K562 treated with DMSO at 1 percent for 48 hours (cell line): ENCODE data around the gene CSF2. TPM values are rescaled to one million over a fixed set of nuclear protein-coding genes. Genes with fewer than 3 reads are reported as not detected.

Experiments used
- total RNA-seq: library from RNA; unstranded; fragments of 300-600 nt; gene quantifications from 2 replicates; pipeline ENCODE4 v1.2.3, GENCODE V29; 2022; ENCODE audit warnings: low replicate concordance; ENCODE audit errors: extremely low read depth

Gene CSF2
- total RNA-seq = not detected in 2 replicates

DNA sequence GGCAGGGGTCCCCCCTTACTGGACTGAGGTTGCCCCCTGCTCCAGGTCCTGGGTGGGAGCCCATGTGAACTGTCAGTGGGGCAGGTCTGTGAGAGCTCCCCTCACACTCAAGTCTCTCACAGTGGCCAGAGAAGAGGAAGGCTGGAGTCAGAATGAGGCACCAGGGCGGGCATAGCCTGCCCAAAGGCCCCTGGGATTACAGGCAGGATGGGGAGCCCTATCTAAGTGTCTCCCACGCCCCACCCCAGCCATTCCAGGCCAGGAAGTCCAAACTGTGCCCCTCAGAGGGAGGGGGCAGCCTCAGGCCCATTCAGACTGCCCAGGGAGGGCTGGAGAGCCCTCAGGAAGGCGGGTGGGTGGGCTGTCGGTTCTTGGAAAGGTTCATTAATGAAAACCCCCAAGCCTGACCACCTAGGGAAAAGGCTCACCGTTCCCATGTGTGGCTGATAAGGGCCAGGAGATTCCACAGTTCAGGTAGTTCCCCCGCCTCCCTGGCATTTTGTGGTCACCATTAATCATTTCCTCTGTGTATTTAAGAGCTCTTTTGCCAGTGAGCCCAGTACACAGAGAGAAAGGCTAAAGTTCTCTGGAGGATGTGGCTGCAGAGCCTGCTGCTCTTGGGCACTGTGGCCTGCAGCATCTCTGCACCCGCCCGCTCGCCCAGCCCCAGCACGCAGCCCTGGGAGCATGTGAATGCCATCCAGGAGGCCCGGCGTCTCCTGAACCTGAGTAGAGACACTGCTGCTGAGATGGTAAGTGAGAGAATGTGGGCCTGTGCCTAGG, at the start of gene CSF2:
CSF2 (plus strand) TSS at position 559 of the 783 bp plus-strand sequence; CDS start at position 594, 35 bp downstream.

DNA sequence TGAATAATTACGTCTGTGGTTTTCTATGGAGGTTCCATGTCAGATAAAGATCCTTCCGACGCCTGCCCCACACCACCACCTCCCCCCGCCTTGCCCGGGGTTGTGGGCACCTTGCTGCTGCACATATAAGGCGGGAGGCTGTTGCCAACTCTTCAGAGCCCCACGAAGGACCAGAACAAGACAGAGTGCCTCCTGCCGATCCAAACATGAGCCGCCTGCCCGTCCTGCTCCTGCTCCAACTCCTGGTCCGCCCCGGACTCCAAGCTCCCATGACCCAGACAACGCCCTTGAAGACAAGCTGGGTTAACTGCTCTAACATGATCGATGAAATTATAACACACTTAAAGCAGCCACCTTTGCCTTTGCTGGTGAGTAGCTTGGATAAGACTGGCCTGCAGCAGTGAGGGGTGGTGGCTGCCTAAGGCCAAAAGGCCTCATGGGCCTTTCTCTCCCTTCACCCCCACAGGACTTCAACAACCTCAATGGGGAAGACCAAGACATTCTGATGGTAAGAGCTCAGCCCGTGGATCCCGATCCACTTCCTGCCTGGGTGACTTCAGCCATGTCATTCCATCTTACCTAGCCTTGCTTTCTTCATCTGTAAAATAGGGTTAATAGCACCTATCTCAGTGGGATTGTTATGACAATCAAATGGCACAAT, 13.0 kb upstream of the CSF2 start, which contains the start of gene IL3:
IL3 (plus strand) TSS at position 155 of the 661 bp plus-strand sequence; CDS start at position 207, 52 bp downstream.

Other genes starting within 250 kb of the CSF2 start
- not detected in 2 replicates for gene MEIKIN, start 128.1 kb upstream of the CSF2 start, total RNA-seq
- not detected in 2 replicates for gene ACSL6, start 62.1 kb upstream of the CSF2 start, total RNA-seq
- not detected in 2 replicates for gene IL3, start 13.1 kb upstream of the CSF2 start, total RNA-seq
- not detected in 2 replicates for gene P4HA2, start 154.1 kb downstream of the CSF2 start, total RNA-seq
- not detected in 2 replicates for gene PDLIM4, start 183.9 kb downstream of the CSF2 start, total RNA-seq
- not detected in 2 replicates for gene SLC22A4, start 220.6 kb downstream of the CSF2 start, total RNA-seq